Iris pigment epithelial cell (primary cell): ENCODE measurements around the gene OSGEP.
"Not testable (repeated sequence)": the region's sequence is repeated elsewhere in the genome, so short reads cannot be mapped to it uniquely, and the experiment has no call there.

Experiments used
- DNase-seq: peaks from one replicate; pipeline ENCODE4 v3.0.0-alpha.2; 2011; ENCODE audit warnings: low read depth

The OSGEP gene

DNA sequence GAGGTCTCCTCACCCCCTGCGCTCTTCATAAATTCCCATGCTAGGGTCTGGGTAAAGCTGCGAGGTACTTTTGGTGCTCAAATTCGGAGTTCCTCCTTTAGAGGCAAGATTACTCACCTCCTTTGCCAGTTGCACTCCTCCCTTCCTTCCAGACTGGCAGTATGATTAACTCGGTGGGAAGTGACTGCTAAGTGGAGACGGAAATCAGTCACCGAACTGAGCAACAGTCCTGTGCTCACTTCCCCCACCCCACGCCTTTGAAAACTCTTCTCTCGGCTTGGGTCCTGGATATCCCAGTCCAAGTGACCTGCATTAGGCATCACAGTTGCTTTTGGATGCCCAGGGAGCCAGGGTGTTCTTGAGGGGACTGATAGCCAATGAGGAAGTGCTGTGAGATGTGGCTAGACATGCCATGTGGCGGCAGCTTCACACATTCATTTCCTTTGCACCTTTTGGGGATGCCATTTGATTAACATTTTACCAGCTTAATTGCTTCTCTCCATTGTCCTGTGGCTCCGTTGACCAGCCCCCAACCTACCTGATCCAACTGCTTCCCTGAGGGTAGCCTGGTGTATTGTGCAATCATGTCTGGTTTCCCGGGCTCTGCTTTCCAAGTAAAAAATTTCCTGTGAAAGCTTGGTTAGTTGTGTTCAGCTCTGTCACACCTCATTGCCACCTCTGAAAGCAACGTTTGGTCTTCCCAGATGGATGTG, 15.4 kb upstream of the OSGEP start:
- peak; percentile 72 for DNase-seq

DNA sequence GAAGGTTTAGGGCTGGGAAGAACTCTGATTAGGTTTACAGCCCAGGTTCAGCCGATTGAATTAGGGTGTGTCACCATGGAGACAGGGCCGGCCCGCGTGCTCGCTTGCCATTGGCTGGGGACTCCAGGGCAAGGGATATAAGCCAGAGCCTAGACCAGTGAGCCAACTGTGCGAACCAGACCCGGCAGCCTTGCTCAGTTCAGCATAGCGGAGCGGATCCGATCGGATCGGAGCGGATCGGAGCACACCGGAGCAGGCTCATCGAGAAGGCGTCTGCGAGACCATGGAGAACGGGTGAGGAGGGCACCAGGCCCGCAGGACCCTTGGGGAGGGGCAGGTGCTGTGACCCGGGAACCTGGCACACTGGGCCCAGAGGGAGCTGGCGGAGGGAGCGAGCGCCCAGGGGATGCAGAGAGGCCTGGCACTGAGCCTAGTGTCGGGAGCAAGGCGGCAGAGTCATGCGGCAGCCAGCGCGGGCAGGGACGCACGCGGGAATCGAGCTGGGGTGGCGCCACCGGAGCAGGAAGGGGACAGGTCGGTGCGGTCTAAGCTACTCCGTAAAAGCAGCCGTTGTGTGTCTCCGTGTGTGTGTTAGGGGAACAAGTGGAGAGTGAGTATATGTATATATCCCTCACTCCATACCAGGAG, 14.8 kb upstream of the OSGEP start, which contains the start of gene PNP:
TSS of gene PNP (plus strand) at position 165 of the 648 bp plus-strand sequence. CDS start at position 284, 119 bp downstream.
- peak; percentile 92 for DNase-seq

DNA sequence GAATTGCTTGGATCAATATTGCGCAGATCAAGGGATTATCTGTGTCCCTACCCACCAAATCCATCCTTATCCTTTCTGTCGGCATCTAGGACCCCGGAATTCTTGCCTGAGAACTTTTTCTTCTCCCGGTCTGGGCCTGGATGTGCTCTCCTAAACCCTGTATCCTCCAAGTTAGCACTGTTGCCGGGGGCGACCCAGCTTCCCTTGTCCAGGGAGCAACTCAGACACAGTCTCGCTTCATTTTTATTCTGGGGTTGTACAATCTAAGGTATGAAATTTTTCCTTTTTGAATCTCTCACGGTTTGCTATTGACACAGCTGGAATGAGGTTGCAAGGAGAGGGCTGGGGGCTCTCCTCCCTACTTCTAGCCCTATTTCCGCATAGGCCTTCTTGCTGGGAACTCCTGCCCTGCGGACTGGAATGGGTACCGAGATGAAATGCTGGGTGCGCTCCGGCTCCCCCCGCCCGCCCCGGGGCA, 14.2 kb upstream of the OSGEP start:
- no peak for DNase-seq

DNA sequence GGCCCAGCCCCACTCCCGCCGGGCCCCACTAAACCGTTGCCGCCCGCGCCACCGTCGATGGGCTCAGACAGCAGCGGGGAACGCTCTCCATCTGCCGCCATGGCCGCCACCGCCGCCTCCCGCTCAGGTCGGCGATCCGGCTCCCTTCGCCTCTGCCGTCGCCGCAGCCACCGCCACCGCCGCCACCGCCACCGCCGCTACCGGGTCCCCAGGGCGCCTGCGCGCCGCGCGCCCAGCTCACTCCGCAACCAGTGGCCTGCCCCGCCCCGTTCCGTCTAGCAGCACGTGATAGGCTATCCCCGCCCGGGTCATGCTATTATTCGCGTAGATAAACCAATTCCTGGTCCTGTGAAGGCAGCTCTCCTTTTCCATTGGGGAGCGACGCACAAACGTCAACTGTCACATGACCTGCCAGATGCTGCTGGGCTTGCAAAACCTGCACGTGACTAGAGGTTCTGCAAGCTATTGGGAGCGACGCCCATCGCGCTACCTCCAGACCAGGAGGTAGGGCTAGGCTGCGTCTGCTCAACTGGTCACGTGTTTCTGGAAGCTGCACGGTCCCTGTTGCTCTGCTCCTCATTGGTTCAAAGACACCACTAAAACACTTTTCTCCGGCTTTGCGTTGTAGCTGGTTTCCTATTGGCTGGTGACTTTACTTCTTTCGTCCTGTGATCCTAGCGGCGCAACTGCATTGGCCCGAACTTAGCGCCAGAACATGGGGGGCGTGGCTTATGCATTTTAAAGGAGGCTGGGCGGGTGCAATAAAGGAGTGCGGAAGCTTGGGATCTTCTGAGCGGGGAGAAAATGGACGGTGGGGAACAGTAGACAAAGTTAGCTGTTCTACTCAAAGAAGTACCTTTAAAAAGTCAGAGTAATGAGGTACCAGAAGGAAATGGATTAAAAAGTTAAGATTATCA, 6.9 kb upstream of the OSGEP start, which contains the start of gene PIP4P1:
TSS of gene PIP4P1 (minus strand) at position 210 of the 917 bp plus-strand sequence. CDS start at position 101, 109 bp downstream.
- DNase-seq, result peak; percentile 100

DNA sequence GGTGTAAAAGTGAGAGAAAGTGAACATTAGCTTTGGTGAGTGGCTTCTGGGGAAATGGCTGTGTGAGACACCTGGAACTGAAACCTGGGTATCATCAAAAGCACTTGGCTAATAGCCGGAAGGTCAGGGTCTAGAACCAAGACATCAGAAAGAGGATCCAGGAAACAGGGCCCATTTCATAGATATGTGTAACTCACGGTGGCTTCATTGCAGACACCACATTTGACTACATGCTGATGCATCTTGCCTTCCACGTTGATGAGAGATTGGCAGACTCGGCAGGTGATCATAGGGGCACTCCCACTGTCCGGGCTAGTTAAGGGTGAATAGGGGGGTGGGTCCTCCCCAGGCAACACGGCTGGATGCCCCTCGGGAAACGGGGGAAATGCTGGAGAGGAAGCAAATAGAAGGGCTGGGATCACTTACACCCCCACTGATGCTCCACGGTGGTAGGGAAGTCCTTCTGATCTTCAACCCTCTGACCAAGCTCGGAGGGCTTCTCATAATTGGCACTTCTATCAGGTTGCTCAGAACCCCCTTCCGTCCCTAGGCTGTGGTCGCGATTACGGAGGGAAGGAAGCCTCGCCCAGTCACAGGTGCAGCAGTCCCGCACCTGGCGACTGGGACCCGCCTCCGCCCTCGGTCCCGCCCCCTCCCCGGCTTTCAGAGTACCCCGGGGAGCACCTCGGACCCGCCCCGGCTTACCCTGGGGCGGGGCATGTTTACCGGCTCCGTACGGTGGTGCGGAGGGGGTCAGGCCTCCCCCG, 6.0 kb upstream of the OSGEP start:
- no peak for DNase-seq

DNA sequence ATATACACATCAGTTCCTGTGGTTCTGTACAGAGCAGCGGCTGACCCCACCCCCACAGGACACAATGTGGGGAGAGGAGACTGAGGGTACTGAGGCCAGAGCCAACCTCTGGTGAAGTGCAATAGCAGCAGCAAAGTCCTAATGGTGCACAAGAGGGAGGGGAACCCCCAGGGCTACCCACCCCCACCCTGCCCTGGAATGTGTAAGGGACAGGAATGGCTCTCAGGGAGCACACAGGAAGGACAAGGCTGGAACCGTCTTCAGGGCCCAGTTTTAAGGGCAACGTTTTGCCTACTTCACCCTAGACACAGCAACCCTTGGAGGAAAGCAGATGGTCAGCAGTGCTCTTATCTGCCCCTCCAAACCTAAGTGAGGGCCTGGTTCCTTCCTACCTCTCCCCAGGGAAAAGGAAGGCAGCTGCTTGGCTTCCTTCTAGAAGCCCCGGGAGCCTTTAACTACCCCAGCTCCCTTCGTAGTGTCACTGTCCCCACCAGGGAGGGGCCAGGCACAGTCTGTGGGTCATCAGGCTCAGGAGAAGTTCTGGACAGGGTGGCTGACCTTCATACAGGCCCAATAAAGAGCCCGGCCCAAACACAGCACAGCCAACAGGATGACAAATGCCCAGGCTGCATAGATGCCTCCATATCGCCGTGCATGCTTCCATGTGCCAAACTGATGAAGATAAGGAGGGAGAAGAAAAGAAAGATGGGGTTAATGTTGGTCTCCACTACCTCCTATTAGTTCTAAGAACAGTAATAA, 3.6 kb upstream of the OSGEP start:
- no peak for DNase-seq

- DNase-seq, result no peak
These were observed 2.4 kb upstream of the OSGEP start for GRCh38 chr14:20456971-20457370.

- peak; percentile 95 for DNase-seq
These were observed 1.0 kb upstream of the OSGEP start for GRCh38 chr14:20455355-20456300.

GRCh38 chr14:20452831-20453230, 1.8 kb downstream of the OSGEP start:
- not testable (repeated sequence) for DNase-seq

DNA sequence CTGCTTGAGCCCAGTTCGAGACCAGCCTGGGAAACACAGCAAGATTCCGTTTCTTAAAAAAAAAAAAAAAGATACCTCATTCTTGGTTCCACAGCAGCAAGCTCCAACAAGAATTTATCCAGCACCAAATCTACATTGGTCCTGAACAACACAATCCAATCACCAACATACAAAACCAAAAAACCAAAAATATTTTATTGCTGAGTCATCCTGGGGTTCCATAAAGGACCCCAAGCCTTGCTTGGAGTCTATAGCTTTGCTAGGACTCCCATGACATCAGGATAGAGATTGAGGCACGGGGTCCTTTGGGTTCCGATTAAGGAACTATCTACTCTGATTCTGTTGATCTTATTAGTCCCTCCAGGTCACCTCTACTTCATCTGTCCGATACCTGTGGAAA, 7.7 kb downstream of the OSGEP start:
- no peak for DNase-seq

- not testable (repeated sequence) for DNase-seq
These were observed 11.0 kb downstream of the OSGEP start for GRCh38 chr14:20443650-20444049.

DNA sequence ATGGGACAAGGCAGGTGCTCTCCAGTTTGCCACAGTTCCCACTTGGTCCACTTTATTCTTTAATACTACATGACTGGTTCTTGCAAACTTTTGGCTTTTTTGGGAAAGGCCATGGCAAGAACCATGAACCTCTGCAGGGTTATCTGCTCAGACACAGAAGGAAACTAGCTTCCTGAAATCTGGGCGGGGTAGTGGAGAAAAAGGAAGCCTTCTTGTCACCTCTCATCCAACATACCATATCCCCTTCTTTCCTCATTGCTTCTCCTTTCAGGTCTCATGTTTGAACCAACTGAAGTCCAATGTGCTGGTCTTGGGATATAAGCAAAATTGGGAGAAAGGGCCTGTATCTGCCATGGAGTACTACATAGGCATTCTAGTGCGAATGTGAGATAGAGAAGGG, 13.2 kb downstream of the OSGEP start:
- no peak for DNase-seq

- no peak for DNase-seq
These were observed 13.7 kb downstream of the OSGEP start for GRCh38 chr14:20440882-20441281.

GRCh38 chr14:20440465-20440864, 14.1 kb downstream of the OSGEP start:
- no peak for DNase-seq

GRCh38 chr14:20438664-20439063, 15.9 kb downstream of the OSGEP start:
- DNase-seq, result no peak

DNA sequence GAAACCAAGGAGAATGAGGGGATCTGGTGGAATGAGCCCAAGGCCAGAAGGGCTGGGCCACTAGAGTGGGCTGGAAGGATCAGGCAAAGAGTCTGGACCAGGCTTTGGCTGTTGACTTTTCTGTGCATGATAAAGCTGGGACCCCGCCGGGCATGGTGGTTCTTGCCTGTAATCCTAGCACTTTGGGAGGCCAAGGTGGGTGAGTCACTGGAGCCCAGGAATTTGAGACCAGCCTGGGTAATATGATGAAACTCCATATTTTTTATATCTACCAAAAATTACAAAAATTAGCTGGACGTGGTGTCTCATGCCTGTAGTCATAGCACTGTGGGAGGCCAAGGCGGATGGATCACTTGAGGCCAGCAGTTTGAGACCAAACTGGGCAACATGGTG, 18.3 kb downstream of the OSGEP start:
- DNase-seq, result peak; percentile 84

DNA sequence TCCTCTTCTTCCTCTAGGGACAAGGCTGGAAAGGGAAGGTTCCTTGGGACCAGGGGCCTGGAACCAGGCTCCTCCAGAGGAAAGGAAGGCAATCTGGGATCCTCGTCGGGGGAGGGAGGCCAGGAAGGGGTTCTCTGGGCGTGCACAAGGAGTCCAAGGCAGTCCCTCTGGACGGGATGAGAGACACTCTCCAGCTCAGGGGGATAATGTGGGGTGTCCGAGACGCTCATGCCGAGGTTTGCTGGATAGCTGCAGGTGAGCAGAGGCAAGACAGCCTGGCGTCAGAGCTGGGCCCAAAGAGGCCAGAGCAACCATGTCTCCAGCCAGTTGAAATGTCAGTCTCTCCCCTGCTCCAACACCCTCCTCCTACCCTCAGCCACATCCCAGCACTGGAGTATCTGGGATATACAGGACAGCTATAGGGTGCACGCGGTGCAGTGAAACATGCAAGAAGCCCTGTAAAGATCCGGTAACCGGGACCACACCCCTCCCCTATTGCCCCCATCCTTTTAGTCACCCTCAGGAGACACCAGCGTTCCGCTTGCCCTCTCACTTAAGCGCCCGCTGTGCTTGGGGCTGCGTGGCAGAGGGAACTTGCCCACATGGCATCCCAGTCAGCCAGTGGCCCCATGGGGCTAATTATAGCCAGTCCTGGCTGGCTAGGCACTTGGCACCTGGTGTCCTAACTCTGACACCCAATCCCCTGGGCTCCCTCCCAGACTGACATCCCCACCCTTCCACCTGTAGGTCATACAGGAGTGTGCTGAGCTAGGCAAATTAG, 18.8 kb downstream of the OSGEP start, which contains the start of gene KLHL33:
TSS of gene KLHL33 (minus strand) at position 585 of the 781 bp plus-strand sequence. CDS start at position 230, 355 bp downstream.
- DNase-seq, result no peak

DNA sequence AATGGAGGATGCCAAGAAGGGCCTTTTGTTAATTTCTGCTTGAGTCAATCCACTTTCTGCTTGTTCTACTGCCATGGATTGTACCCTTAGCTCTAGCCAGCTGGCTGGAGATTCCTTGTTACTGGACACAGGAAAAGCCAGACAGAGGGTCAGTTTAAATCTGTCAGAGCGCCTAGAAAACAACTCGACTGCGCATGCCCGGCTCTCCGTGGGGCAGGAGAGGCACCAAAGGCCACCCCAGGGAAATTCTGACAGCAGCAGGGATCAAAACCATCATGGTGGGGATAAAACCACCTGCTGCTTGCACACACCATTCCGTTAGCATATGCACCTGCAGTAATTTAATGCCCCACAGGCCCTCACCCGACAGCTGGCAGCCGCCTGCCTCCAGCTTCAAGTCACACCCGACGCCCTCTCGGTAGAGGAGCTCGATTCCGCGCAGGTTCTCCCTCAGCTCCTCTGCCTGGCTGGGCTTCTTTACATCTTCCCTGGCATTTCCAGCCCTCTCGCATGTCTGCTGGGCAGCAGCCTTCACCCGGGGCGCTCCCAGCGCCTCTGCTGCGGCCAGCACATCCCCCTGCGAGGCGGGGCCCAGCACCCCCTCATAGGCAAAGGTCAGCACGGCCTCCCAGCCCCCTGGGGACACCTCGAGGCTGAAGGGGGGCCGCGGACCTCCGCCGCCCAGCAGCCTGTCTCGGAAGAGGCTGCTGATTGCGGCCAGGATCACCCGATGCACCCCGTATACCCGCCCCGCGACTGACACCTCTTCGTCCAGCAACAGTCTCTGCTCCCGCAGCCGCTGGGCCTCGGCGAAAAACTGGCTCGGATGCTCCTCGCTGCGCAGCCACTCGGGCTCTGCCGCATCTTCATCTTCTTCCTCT, 19.7 kb downstream of the OSGEP start:
- no peak for DNase-seq
